B cell (primary cell): Measurements from ENCODE around the gene KIF1A.

Experiments
- CTCF ChIP-seq: fragments of 200-600 bp; IDR thresholded peaks from one replicate; pipeline ENCODE4 v1.8.0; 2022; ENCODE audit warnings: antibody characterized with exemption, mild to moderate bottlenecking
- EZH2 ChIP-seq: IDR thresholded peaks from 2 replicates; pipeline ENCODE4 v1.6.1; 2012; ENCODE audit warnings: borderline replicate concordance, low read depth, mild to moderate bottlenecking, moderate library complexity, low read length; ENCODE audit not compliant: insufficient read depth, poor library complexity, severe bottlenecking

- no peak for TF ChIP-seq CTCF
- TF ChIP-seq EZH2: no peak
Measured at GRCh38 chr2:240806006-240806405, 14.0 kb downstream of the KIF1A start.
